SH-SY5Y (cell line): ENCODE results near the gene PPP1R1B.

ENCODE experiments used
- GATA2 ChIP-seq: IDR thresholded peaks from 2 replicates; pipeline ENCODE4 v1.6.1; 2011; ENCODE audit warnings: mild to moderate bottlenecking, low read depth, low read length
- GATA3 ChIP-seq: IDR thresholded peaks from 2 replicates; pipeline ENCODE4 v1.6.1; 2011; ENCODE audit warnings: low read depth, mild to moderate bottlenecking, low read length, moderate library complexity

- TF ChIP-seq GATA3 (no peak), GATA2 (no peak)
These were observed 48.8 kb downstream of the PPP1R1B start for GRCh38 chr17:39675390-39676082.
